Measurements from ENCODE around the gene PLEKHJ1. TPM values are rescaled to one million over a fixed set of nuclear protein-coding genes. Genes with fewer than 3 reads are reported as not detected.

Gene PLEKHJ1
- total RNA-seq, 1 donor from 2014 or later, result 78.3 TPM

- peak overlapping the region; percentile 48 for H3K9ac ChIP-seq (ENCODE audit: low read length)
- H3K79me2 ChIP-seq (ENCODE audit: insufficient read depth, low read length), result peaks cover 25% of the 10 kb centered on the region
- H3K9me3 Mint-ChIP-seq (ENCODE audit: unreplicated experiment), result no peaks in the 10 kb centered on the region
- peaks cover 7% of the 10 kb centered on the region for H3K4me1 Mint-ChIP-seq (ENCODE audit: low read depth, unreplicated experiment)
- H3K27me3 ChIP-seq (ENCODE audit: insufficient read depth, low read length), result no peaks in the 10 kb centered on the region
- peaks cover 32% of the 10 kb centered on the region for H3K4me1 ChIP-seq (ENCODE audit: insufficient read depth, low read length)
- H3K9me3 ChIP-seq (ENCODE audit: insufficient read depth, low read depth, low read length), result no peaks in the 10 kb centered on the region
- FAIRE-seq, result no peak
- H3K27ac Mint-ChIP-seq (ENCODE audit: unreplicated experiment), result no peak overlapping the region
- H3K27ac ChIP-seq (ENCODE audit: low read depth, low read length), result peak overlapping the region; percentile 42
- DNase-seq (ENCODE audit: low read depth), result peak; percentile 21
- H3K4me3 Mint-ChIP-seq (ENCODE audit: unreplicated experiment), result no peak overlapping the region
- peaks cover 17% of the 10 kb centered on the region for H3K36me3 Mint-ChIP-seq (ENCODE audit: low read depth, unreplicated experiment)
- peak overlapping the region; percentile 55 for H3K4me2 ChIP-seq (ENCODE audit: low read length)
- H4K20me1 ChIP-seq (ENCODE audit: insufficient read depth, low read length), result peaks cover 40% of the 10 kb centered on the region
- H2AFZ ChIP-seq (ENCODE audit: low read depth, low read length), result no peak overlapping the region
- no peak for TF ChIP-seq EZH2 (IDR thresholded peaks at IDR 0.05; ENCODE audit: insufficient read depth, low read length)
- no peak for TF ChIP-seq CTCF (IDR thresholded peaks at IDR 0.05; ENCODE audit: insufficient read depth, low read depth, low read length)
- H3K36me3 ChIP-seq (ENCODE audit: insufficient read depth, low read length), result peaks cover 19% of the 10 kb centered on the region
- no peak overlapping the region for H3K4me3 ChIP-seq (ENCODE audit: insufficient read depth, low read depth, low read length)
- no peaks in the 10 kb centered on the region for H3K27me3 Mint-ChIP-seq (ENCODE audit: low read depth, unreplicated experiment)
Observed at GRCh38 chr19:2207991-2208860, 27.9 kb downstream of the PLEKHJ1 start.

GRCh38 chr19:2207008-2207407 is 29.1 kb downstream of the PLEKHJ1 start:
- no peak for TF ChIP-seq EZH2 (IDR thresholded peaks at IDR 0.05; ENCODE audit: insufficient read depth, low read length)
- no peak for TF ChIP-seq CTCF (IDR thresholded peaks at IDR 0.05; ENCODE audit: insufficient read depth, low read depth, low read length)
- Histone ChIP-seq H3K4me3 (ENCODE audit: insufficient read depth, low read depth, low read length) (no peak overlapping the region), H3K27me3 (ENCODE audit: insufficient read depth, low read length) (no peaks in the 10 kb centered on the region), H4K20me1 (ENCODE audit: insufficient read depth, low read length) (peaks cover 37% of the 10 kb centered on the region), H3K36me3 (ENCODE audit: insufficient read depth, low read length) (peaks cover 17% of the 10 kb centered on the region), H3K9me3 (ENCODE audit: insufficient read depth, low read depth, low read length) (no peaks in the 10 kb centered on the region), H3K27ac (ENCODE audit: low read depth, low read length) (no peak overlapping the region), H3K4me2 (ENCODE audit: low read length) (no peak overlapping the region), H2AFZ (ENCODE audit: low read depth, low read length) (no peak overlapping the region), H3K79me2 (ENCODE audit: insufficient read depth, low read length) (peaks cover 28% of the 10 kb centered on the region), H3K9ac (ENCODE audit: low read length) (no peak overlapping the region), H3K4me1 (ENCODE audit: insufficient read depth, low read length) (peaks cover 34% of the 10 kb centered on the region)
- FAIRE-seq (no peak), DNase-seq (ENCODE audit: low read depth) (no peak)
- H3K36me3 Mint-ChIP-seq (ENCODE audit: low read depth, unreplicated experiment), result peaks cover 16% of the 10 kb centered on the region
- H3K4me3 Mint-ChIP-seq (ENCODE audit: unreplicated experiment), result no peak overlapping the region
- peak overlapping the region; percentile 4 for H3K27ac Mint-ChIP-seq (ENCODE audit: unreplicated experiment)
- H3K27me3 Mint-ChIP-seq (ENCODE audit: low read depth, unreplicated experiment), result no peaks in the 10 kb centered on the region
- peaks cover 7% of the 10 kb centered on the region for H3K4me1 Mint-ChIP-seq (ENCODE audit: low read depth, unreplicated experiment)
- no peaks in the 10 kb centered on the region for H3K9me3 Mint-ChIP-seq (ENCODE audit: unreplicated experiment)

GRCh38 chr19:2202366-2202765 is 33.8 kb downstream of the PLEKHJ1 start:
- H3K79me2 ChIP-seq (ENCODE audit: insufficient read depth, low read length), result peaks cover 67% of the 10 kb centered on the region
- FAIRE-seq (no peak), DNase-seq (ENCODE audit: low read depth) (no peak)
- Mint-ChIP-seq H3K27ac (ENCODE audit: unreplicated experiment) (no peak overlapping the region), H3K36me3 (ENCODE audit: low read depth, unreplicated experiment) (peaks cover 18% of the 10 kb centered on the region), H3K4me3 (ENCODE audit: unreplicated experiment) (no peak overlapping the region), H3K27me3 (ENCODE audit: low read depth, unreplicated experiment) (no peaks in the 10 kb centered on the region), H3K9me3 (ENCODE audit: unreplicated experiment) (no peaks in the 10 kb centered on the region), H3K4me1 (ENCODE audit: low read depth, unreplicated experiment) (peaks cover 5% of the 10 kb centered on the region)
- no peak overlapping the region for H3K4me2 ChIP-seq (ENCODE audit: low read length)
- H4K20me1 ChIP-seq (ENCODE audit: insufficient read depth, low read length), result peaks cover 71% of the 10 kb centered on the region
- no peaks in the 10 kb centered on the region for H3K9me3 ChIP-seq (ENCODE audit: insufficient read depth, low read depth, low read length)
- TF ChIP-seq CTCF (IDR thresholded peaks at IDR 0.05; ENCODE audit: insufficient read depth, low read depth, low read length) (no peak), EZH2 (IDR thresholded peaks at IDR 0.05; ENCODE audit: insufficient read depth, low read length) (no peak)
- H2AFZ ChIP-seq (ENCODE audit: low read depth, low read length), result no peak overlapping the region
- H3K9ac ChIP-seq (ENCODE audit: low read length), result no peak overlapping the region
- peaks cover 23% of the 10 kb centered on the region for H3K4me1 ChIP-seq (ENCODE audit: insufficient read depth, low read length)
- no peak overlapping the region for H3K4me3 ChIP-seq (ENCODE audit: insufficient read depth, low read depth, low read length)
- H3K27me3 ChIP-seq (ENCODE audit: insufficient read depth, low read length), result no peaks in the 10 kb centered on the region
- peaks cover 6% of the 10 kb centered on the region for H3K36me3 ChIP-seq (ENCODE audit: insufficient read depth, low read length)
- H3K27ac ChIP-seq (ENCODE audit: low read depth, low read length), result no peak overlapping the region

All from astrocyte (in vitro differentiated cells and primary cell).